HL-60 (cell line): ENCODE measurements around the gene PKD1L1.

Source experiments
- DNase-seq, 2 experiments: peaks; one replicate each; pipeline ENCODE4 v3.0.0-alpha.2; 2010 to 2020; ENCODE audit warnings: low read depth in 1 of 2, low spot score in 1 of 2
- H3K27ac ChIP-seq: fragments of 250-450 bp; sonication (Bioruptor Pico); replicated peaks from 2 replicates; pipeline ENCODE4 v1.5.1; 2020; ENCODE audit warnings: mild to moderate bottlenecking, moderate library complexity
- H3K27me3 ChIP-seq: fragments of 250-450 bp; sonication (Bioruptor Pico); 2 replicates; pipeline ENCODE4 v1.5.1; 2021; ENCODE audit warnings: mild to moderate bottlenecking, moderate library complexity; ENCODE audit not compliant: insufficient read depth, poor library complexity, severe bottlenecking
- H3K4me3 ChIP-seq: replicated peaks from 2 replicates; pipeline ENCODE4 v1.5.1; 2011; ENCODE audit warnings: mild to moderate bottlenecking, control low read depth, low read length; ENCODE audit not compliant: insufficient read depth
- CTCF ChIP-seq: IDR thresholded peaks from one replicate; pipeline ENCODE4 v1.5.1; 2011; ENCODE audit warnings: low read length, control low read depth, inconsistent platforms; ENCODE audit not compliant: insufficient read depth
- GABPA ChIP-seq: IDR thresholded peaks from 2 replicates; pipeline ENCODE4 v1.6.1; 2012; ENCODE audit warnings: low read depth
- POLR2AphosphoS5 ChIP-seq: IDR thresholded peaks from 2 replicates; pipeline ENCODE4 v1.6.1; 2012; ENCODE audit warnings: low read depth
- REST ChIP-seq: IDR thresholded peaks from 2 replicates; pipeline ENCODE4 v1.6.1; 2012; ENCODE audit warnings: low read depth; ENCODE audit not compliant: insufficient replicate concordance
- SPI1 ChIP-seq: IDR thresholded peaks from 2 replicates; pipeline ENCODE4 v1.6.1; 2012; ENCODE audit warnings: low read depth, mild to moderate bottlenecking, borderline replicate concordance

Gene PKD1L1

GRCh38 chr7:47786557-47787248 lies 161.6 kb downstream of the PKD1L1 start:
- DNase-seq: no peak
- Histone ChIP-seq H3K27me3 (no peaks in the 10 kb centered on the region), H3K27ac (no peak overlapping the region)

GRCh38 chr7:47785923-47786556 lies 162.2 kb downstream of the PKD1L1 start:
- Histone ChIP-seq H3K27me3 (no peaks in the 10 kb centered on the region), H3K4me3 (no peak overlapping the region), H3K27ac (no peak overlapping the region)
- no peak for DNase-seq
- TF ChIP-seq SPI1 (no peak), GABPA (no peak), POLR2AphosphoS5 (no peak), REST (no peak), CTCF (no peak)

More at GRCh38 chr7:47786557-47787248, 161.6 kb downstream of the PKD1L1 start:
- H3K4me3 ChIP-seq: no peak overlapping the region
- TF ChIP-seq REST: no peak
- TF ChIP-seq GABPA: no peak
- TF ChIP-seq CTCF: no peak
- no peak for TF ChIP-seq POLR2AphosphoS5
- no peak for TF ChIP-seq SPI1

GRCh38 chr7:47783456-47784223 lies 164.6 kb downstream of the PKD1L1 start:
- H3K27ac ChIP-seq: no peak overlapping the region
- no peak for TF ChIP-seq SPI1
- TF ChIP-seq REST: no peak
- TF ChIP-seq GABPA: no peak
- TF ChIP-seq CTCF: no peak
- no peak for TF ChIP-seq POLR2AphosphoS5

More at GRCh38 chr7:47783456-47784223, 164.6 kb downstream of the PKD1L1 start:
- no peaks in the 10 kb centered on the region for H3K27me3 ChIP-seq
- no peak for DNase-seq
- no peak overlapping the region for H3K4me3 ChIP-seq
